HUES6 (cell line): ENCODE results near the gene RNF150.

Experiments used
- H3K27ac ChIP-seq: 2 replicates; pipeline ENCODE4 v1.7.0; 2013; ENCODE audit warnings: low read depth, mild to moderate bottlenecking, low read length, inconsistent platforms
- H3K27me3 ChIP-seq: 2 replicates; pipeline ENCODE4 v1.6.1; 2013; ENCODE audit warnings: low read length; ENCODE audit not compliant: control insufficient read depth, insufficient read depth
- H3K36me3 ChIP-seq: 2 replicates; pipeline ENCODE4 v1.6.1; 2013; ENCODE audit warnings: low read length; ENCODE audit not compliant: control insufficient read depth, insufficient read depth
- H3K4me1 ChIP-seq: 2 replicates; pipeline ENCODE4 v1.6.1; 2013; ENCODE audit warnings: low read length; ENCODE audit not compliant: control insufficient read depth, insufficient read depth
- H3K4me3 ChIP-seq: 2 replicates; pipeline ENCODE4 v1.5.1; 2013; ENCODE audit warnings: low read depth, low read length
- H3K9ac ChIP-seq: one replicate; pipeline ENCODE4 v1.6.1; 2013; ENCODE audit warnings: mild to moderate bottlenecking, low read length
- H3K9me3 ChIP-seq: 2 replicates; pipeline ENCODE4 v1.6.1; 2013; ENCODE audit warnings: low read depth, low read length; ENCODE audit not compliant: control insufficient read depth, insufficient read depth

Gene RNF150

GRCh38 chr4:140980426-140981200, 152.7 kb downstream of the RNF150 start:
- Histone ChIP-seq H3K4me3 (no peak overlapping the region), H3K27me3 (no peaks in the 10 kb centered on the region), H3K9ac (no peak overlapping the region), H3K27ac (no peak overlapping the region), H3K9me3 (no peaks in the 10 kb centered on the region), H3K36me3 (no peaks in the 10 kb centered on the region), H3K4me1 (no peaks in the 10 kb centered on the region; the same call in 1 of the 2 replicates)

GRCh38 chr4:140976768-140977167, 156.5 kb downstream of the RNF150 start:
- H3K27ac ChIP-seq = no peak overlapping the region
- H3K9me3 ChIP-seq = no peaks in the 10 kb centered on the region
- no peak overlapping the region for H3K4me3 ChIP-seq
- H3K27me3 ChIP-seq = no peaks in the 10 kb centered on the region
- H3K9ac ChIP-seq = no peak overlapping the region
- H3K36me3 ChIP-seq = no peaks in the 10 kb centered on the region
- no peaks in the 10 kb centered on the region for H3K4me1 ChIP-seq

GRCh38 chr4:140971077-140971792, 162.0 kb downstream of the RNF150 start:
- no peak overlapping the region for H3K4me3 ChIP-seq
- no peak overlapping the region for H3K27ac ChIP-seq
- no peak overlapping the region for H3K9ac ChIP-seq
- no peaks in the 10 kb centered on the region for H3K27me3 ChIP-seq
- no peaks in the 10 kb centered on the region for H3K36me3 ChIP-seq
- H3K9me3 ChIP-seq = no peaks in the 10 kb centered on the region
- no peaks in the 10 kb centered on the region for H3K4me1 ChIP-seq

- Histone ChIP-seq H3K9me3 (no peaks in the 10 kb centered on the region), H3K9ac (no peak overlapping the region), H3K27me3 (no peaks in the 10 kb centered on the region), H3K36me3 (no peaks in the 10 kb centered on the region), H3K4me1 (no peaks in the 10 kb centered on the region), H3K4me3 (no peak overlapping the region), H3K27ac (no peak overlapping the region)
Observed at GRCh38 chr4:140969296-140969695, 164.0 kb downstream of the RNF150 start.

- H3K36me3 ChIP-seq = no peaks in the 10 kb centered on the region
- no peak overlapping the region for H3K4me3 ChIP-seq
- H3K27me3 ChIP-seq = no peaks in the 10 kb centered on the region
- no peaks in the 10 kb centered on the region for H3K4me1 ChIP-seq
- no peaks in the 10 kb centered on the region for H3K9me3 ChIP-seq
- H3K27ac ChIP-seq = no peak overlapping the region
- H3K9ac ChIP-seq = no peak overlapping the region
Observed at GRCh38 chr4:140968371-140968770, 164.9 kb downstream of the RNF150 start.

- H3K36me3 ChIP-seq = no peaks in the 10 kb centered on the region
- no peak overlapping the region for H3K4me3 ChIP-seq
- H3K9ac ChIP-seq = no peak overlapping the region
- H3K27ac ChIP-seq = no peak overlapping the region
- no peaks in the 10 kb centered on the region for H3K9me3 ChIP-seq
- no peaks in the 10 kb centered on the region for H3K27me3 ChIP-seq
- no peaks in the 10 kb centered on the region for H3K4me1 ChIP-seq
Observed at GRCh38 chr4:140963883-140964282, 169.4 kb downstream of the RNF150 start.

- peaks cover 9% of the 10 kb centered on the region; the same call in 1 of the 2 replicates for H3K4me1 ChIP-seq
- no peak overlapping the region for H3K9ac ChIP-seq
- H3K4me3 ChIP-seq = no peak overlapping the region
- H3K27me3 ChIP-seq = no peaks in the 10 kb centered on the region
- H3K36me3 ChIP-seq = 0 out of 2 replicates have a peak, but pooled peaks cover 2% of the 10 kb centered on the region
- no peak overlapping the region for H3K27ac ChIP-seq
- H3K9me3 ChIP-seq = peaks cover 4% of the 10 kb centered on the region; the same call in 1 of the 2 replicates
Observed at GRCh38 chr4:140955641-140956040, 177.6 kb downstream of the RNF150 start.

GRCh38 chr4:140952717-140953116, 180.6 kb downstream of the RNF150 start:
- no peak overlapping the region for H3K9ac ChIP-seq
- no peak overlapping the region for H3K27ac ChIP-seq
- peaks cover 4% of the 10 kb centered on the region; the same call in 1 of the 2 replicates for H3K9me3 ChIP-seq
- 0 out of 2 replicates have a peak, but pooled peaks cover 2% of the 10 kb centered on the region for H3K36me3 ChIP-seq
- H3K4me3 ChIP-seq = no peak overlapping the region
- peaks cover 9% of the 10 kb centered on the region; the same call in 1 of the 2 replicates for H3K4me1 ChIP-seq
- H3K27me3 ChIP-seq = no peaks in the 10 kb centered on the region

- no peak overlapping the region for H3K27ac ChIP-seq
- H3K9ac ChIP-seq = no peak overlapping the region
- no peaks in the 10 kb centered on the region for H3K27me3 ChIP-seq
- H3K4me1 ChIP-seq = peaks cover 1% of the 10 kb centered on the region; the same call in 1 of the 2 replicates
- H3K9me3 ChIP-seq = no peaks in the 10 kb centered on the region; the same call in 1 of the 2 replicates
- no peaks in the 10 kb centered on the region for H3K36me3 ChIP-seq
- H3K4me3 ChIP-seq = no peak overlapping the region
Observed at GRCh38 chr4:140947506-140947905, 185.8 kb downstream of the RNF150 start.

GRCh38 chr4:140945106-140945505, 188.2 kb downstream of the RNF150 start:
- no peaks in the 10 kb centered on the region for H3K4me1 ChIP-seq
- H3K27ac ChIP-seq = no peak overlapping the region
- H3K9me3 ChIP-seq = no peaks in the 10 kb centered on the region
- H3K36me3 ChIP-seq = no peaks in the 10 kb centered on the region
- H3K4me3 ChIP-seq = no peak overlapping the region
- H3K9ac ChIP-seq = no peak overlapping the region
- H3K27me3 ChIP-seq = no peaks in the 10 kb centered on the region

GRCh38 chr4:140944572-140944971, 188.7 kb downstream of the RNF150 start:
- no peaks in the 10 kb centered on the region for H3K36me3 ChIP-seq
- H3K4me3 ChIP-seq = no peak overlapping the region
- H3K9ac ChIP-seq = no peak overlapping the region
- H3K9me3 ChIP-seq = no peaks in the 10 kb centered on the region
- no peaks in the 10 kb centered on the region for H3K27me3 ChIP-seq
- H3K4me1 ChIP-seq = no peaks in the 10 kb centered on the region
- no peak overlapping the region for H3K27ac ChIP-seq
